ENCODE data around the gene EFNB1. TPM values are rescaled to one million over a fixed set of nuclear protein-coding genes. Genes with fewer than 3 reads are reported as not detected.

Gene EFNB1
- polyA plus RNA-seq, 1 donor (not counting 4 experiments of a cell fraction or from before 2014, with no cell fraction given), result 90.3 TPM

DNA sequence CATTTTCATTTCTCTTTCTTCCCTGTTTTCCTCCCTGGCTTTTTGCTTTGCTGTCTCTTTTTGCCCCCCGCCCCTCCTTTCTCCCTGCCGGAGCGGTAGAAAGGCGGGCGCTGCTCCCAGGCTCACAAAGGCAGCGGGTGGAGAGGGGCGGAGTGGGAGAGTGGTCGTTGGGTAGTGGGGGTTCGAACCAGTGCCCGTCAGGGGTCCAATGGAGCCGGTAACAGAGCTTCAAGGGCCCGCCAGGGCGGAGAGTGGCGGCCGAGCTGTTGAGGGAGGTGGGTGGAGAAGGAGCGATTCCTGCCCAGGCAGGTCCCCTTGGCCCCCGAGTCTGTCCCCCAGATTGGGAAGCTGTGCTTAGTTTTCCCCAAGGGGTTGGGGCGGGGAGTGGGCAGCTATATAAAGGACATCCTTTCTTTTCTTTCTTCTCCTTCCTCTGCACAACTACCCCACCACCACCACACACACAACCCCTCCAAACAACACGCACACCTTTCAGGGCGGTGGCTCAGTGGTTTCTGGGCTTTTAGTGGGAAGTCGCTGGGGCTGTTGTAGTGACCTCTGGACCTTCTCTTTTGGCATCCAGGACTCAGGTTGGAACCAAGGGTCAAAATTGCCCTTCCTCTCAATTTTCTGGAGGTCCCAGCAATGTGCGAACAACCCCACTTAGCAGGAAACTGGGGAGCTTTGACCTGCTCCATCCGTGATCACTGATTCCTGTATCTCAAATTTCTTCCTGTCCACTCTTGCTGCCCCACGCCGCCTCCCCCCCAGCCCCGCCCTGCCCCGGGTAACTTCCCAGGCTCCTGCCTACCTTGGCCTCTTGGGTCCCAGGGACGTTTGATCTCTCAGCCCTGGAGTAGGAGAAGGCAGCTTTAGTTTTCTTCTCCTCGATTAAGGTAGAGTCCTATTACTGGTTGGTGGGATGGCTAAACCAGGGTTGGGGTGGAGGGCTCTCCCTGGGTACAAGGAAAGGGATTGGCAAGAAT, 1.9 kb downstream of the EFNB1 start:
- FAIRE-seq, result no peak
- DNase-seq (ENCODE audit: low read depth, low spot score), result no peak
- peaks cover 14% of the 10 kb centered on the region for H4K20me1 ChIP-seq (ENCODE audit: control insufficient read depth, extremely low read depth, insufficient read depth, low read length)
- peak overlapping the region; percentile 83 for H3K4me2 ChIP-seq (ENCODE audit: control insufficient read depth, extremely low read depth, insufficient read depth, low read depth, low read length)
- H2AFZ ChIP-seq (ENCODE audit: control insufficient read depth, low read length), result no peak overlapping the region
- peaks cover 71% of the 10 kb centered on the region for H3K79me2 ChIP-seq (ENCODE audit: control insufficient read depth, insufficient read depth, low read length)
- no peaks in the 10 kb centered on the region for H3K9me3 ChIP-seq (ENCODE audit: control insufficient read depth, low read depth, low read length)
- peak overlapping the region; percentile 92 for H3K27ac ChIP-seq (ENCODE audit: control insufficient read depth, insufficient read depth, low read length)
- H3K27me3 ChIP-seq (ENCODE audit: control insufficient read depth, extremely low read depth, insufficient read depth, low read length), result no peaks in the 10 kb centered on the region
- H3K4me3 ChIP-seq (ENCODE audit: control insufficient read depth in 2 of 3, extremely low read depth in 1 of 3, insufficient read depth in 2 of 3, low read depth in 1 of 3, low read length in 3 of 3), result peak overlapping the region; percentile 67 to 86 (median 68)
- H3K36me3 ChIP-seq (ENCODE audit: control insufficient read depth in 2 of 2, extremely low read depth in 1 of 2, insufficient read depth in 2 of 2, low read length in 2 of 2), result peaks cover 3 to 6% of the 10 kb centered on the region in 2 experiments
- no peak for TF ChIP-seq EZH2 (IDR thresholded peaks at IDR 0.05; ENCODE audit: low read length)
- peaks cover 4% of the 10 kb centered on the region for H3K9me1 ChIP-seq (ENCODE audit: control insufficient read depth, extremely low read depth, insufficient read depth, low read length)
- H3K4me1 ChIP-seq (ENCODE audit: control insufficient read depth, extremely low read depth, insufficient read depth, low read length), result peaks cover 36% of the 10 kb centered on the region
- dilution Hi-C loops (cut with MboI; ENCODE audit: extremely low pct_ligation_motif_present, low sequenced_read_pairs), result no loop called here
- peak overlapping the region; percentile 81 for H3K9ac ChIP-seq (ENCODE audit: control insufficient read depth, extremely low read depth, insufficient read depth, low read length)

DNA sequence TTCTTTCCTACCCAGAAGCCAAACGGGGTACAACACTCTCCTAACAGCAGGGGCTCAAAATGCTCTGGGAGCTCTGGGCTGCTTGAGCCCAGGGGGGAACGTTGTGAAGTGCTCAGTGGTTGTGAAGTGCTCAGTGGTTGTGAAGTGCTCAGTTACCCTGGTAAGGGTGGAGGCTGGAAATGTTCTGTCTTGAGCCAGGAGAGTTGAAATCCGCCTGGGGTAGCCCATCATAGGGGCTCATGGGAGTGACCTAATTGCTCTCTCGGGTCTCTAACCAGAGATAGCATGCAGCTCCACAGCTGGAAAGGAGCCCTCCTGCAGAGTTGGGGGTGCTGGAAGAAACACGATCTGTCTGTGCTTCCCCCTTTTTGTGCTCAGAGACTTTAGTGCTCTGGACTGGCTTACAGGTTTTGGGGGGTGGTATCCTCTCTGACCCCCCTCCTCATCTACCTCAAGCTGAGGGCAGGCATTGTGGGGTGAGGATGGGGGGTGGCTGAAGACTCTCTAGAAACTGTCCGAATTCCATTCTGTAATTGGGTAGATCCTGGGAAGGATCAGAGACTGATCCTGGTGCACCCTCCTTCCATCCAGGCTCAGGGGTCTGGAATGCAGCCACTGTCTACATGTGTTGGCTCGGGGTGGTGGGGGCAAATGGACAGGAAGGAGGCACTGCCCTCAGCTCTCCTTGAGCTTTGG, 2.7 kb downstream of the EFNB1 start:
- Histone ChIP-seq H3K27ac (ENCODE audit: control insufficient read depth, insufficient read depth, low read length) (peak overlapping the region; percentile 92), H3K4me1 (ENCODE audit: control insufficient read depth, extremely low read depth, insufficient read depth, low read length) (peaks cover 38% of the 10 kb centered on the region), H3K4me2 (ENCODE audit: control insufficient read depth, extremely low read depth, insufficient read depth, low read depth, low read length) (peak overlapping the region; percentile 83), H3K9ac (ENCODE audit: control insufficient read depth, extremely low read depth, insufficient read depth, low read length) (peak overlapping the region; percentile 81), H3K79me2 (ENCODE audit: control insufficient read depth, insufficient read depth, low read length) (peaks cover 79% of the 10 kb centered on the region), H3K9me3 (ENCODE audit: control insufficient read depth, low read depth, low read length) (no peaks in the 10 kb centered on the region), H3K4me3 (ENCODE audit: control insufficient read depth in 2 of 3, extremely low read depth in 1 of 3, insufficient read depth in 2 of 3, low read depth in 1 of 3, low read length in 3 of 3) (peak overlapping the region; percentile 67 to 86 (median 68)), H2AFZ (ENCODE audit: control insufficient read depth, low read length) (no peak overlapping the region), H3K27me3 (ENCODE audit: control insufficient read depth, extremely low read depth, insufficient read depth, low read length) (no peaks in the 10 kb centered on the region), H3K9me1 (ENCODE audit: control insufficient read depth, extremely low read depth, insufficient read depth, low read length) (peaks cover 4% of the 10 kb centered on the region), H3K36me3 (ENCODE audit: control insufficient read depth in 2 of 2, extremely low read depth in 1 of 2, insufficient read depth in 2 of 2, low read length in 2 of 2) (peaks cover 3 to 11% of the 10 kb centered on the region in 2 experiments), H4K20me1 (ENCODE audit: control insufficient read depth, extremely low read depth, insufficient read depth, low read length) (peaks cover 14% of the 10 kb centered on the region)
- FAIRE-seq, result no peak
- dilution Hi-C loops (cut with MboI; ENCODE audit: extremely low pct_ligation_motif_present, low sequenced_read_pairs), result no loop called here
- no peak for DNase-seq (ENCODE audit: low read depth, low spot score)
- TF ChIP-seq EZH2 (IDR thresholded peaks at IDR 0.05; ENCODE audit: low read length), result no peak
- TF ChIP-seq, protein P1, sequence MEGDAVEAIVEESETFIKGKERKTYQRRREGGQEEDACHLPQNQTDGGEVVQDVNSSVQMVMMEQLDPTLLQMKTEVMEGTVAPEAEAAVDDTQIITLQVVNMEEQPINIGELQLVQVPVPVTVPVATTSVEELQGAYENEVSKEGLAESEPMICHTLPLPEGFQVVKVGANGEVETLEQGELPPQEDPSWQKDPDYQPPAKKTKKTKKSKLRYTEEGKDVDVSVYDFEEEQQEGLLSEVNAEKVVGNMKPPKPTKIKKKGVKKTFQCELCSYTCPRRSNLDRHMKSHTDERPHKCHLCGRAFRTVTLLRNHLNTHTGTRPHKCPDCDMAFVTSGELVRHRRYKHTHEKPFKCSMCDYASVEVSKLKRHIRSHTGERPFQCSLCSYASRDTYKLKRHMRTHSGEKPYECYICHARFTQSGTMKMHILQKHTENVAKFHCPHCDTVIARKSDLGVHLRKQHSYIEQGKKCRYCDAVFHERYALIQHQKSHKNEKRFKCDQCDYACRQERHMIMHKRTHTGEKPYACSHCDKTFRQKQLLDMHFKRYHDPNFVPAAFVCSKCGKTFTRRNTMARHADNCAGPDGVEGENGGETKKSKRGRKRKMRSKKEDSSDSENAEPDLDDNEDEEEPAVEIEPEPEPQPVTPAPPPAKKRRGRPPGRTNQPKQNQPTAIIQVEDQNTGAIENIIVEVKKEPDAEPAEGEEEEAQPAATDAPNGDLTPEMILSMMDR (optimal IDR thresholded peaks at IDR 0.05 in 1 of 3, IDR thresholded peaks at IDR 0.05 in 1 of 3, conservative IDR thresholded peaks at IDR 0.05 in 1 of 3; ENCODE audit: extremely low read depth in 1 of 3, insufficient read depth in 2 of 3, low read length in 3 of 3), result no peak
